Keratinocyte (primary cell): ENCODE data around the gene REX1BD. TPM values are rescaled to one million over a fixed set of nuclear protein-coding genes. Genes with fewer than 3 reads are reported as not detected.

ENCODE experiments used
- DNase-seq: peaks from one replicate; pipeline ENCODE4 v3.0.0-alpha.2; 2011; ENCODE audit warnings: low read depth, missing footprints, low spot score
- FAIRE-seq: peaks from 2 replicates; lab custom pipeline; 2011; peaks lifted over from hg19 to GRCh38; lab: Jason Lieb, UNC
- H2AFZ ChIP-seq: 2 replicates; pipeline ENCODE4 v1.6.0; 2012; ENCODE audit warnings: low read length, control low read depth, inconsistent platforms; ENCODE audit not compliant: control insufficient read depth
- H3K27ac ChIP-seq: 2 replicates; pipeline ENCODE4 v1.5.1; 2011; ENCODE audit warnings: low read length; ENCODE audit not compliant: control insufficient read depth, insufficient read depth
- H3K27me3 ChIP-seq: 3 replicates; pipeline ENCODE4 v1.6.0; 2011; ENCODE audit warnings: low read length; ENCODE audit not compliant: control insufficient read depth, insufficient read depth; ENCODE audit errors: extremely low read depth
- H3K36me3 ChIP-seq, 2 experiments: 2 replicates in 1 of 2; 3 replicates in 1 of 2; pipeline ENCODE4 v1.5.1; 2011; ENCODE audit warnings: low read length in 2 of 2, mild to moderate bottlenecking in 1 of 2; ENCODE audit not compliant: control insufficient read depth in 2 of 2, insufficient read depth in 2 of 2; ENCODE audit errors: extremely low read depth in 1 of 2
- H3K4me1 ChIP-seq: 3 replicates; pipeline ENCODE4 v1.5.1; 2011; ENCODE audit warnings: low read length; ENCODE audit not compliant: control insufficient read depth, insufficient read depth; ENCODE audit errors: extremely low read depth
- H3K4me2 ChIP-seq: 3 replicates; pipeline ENCODE4 v1.6.0; 2011; ENCODE audit warnings: low read depth, low read length; ENCODE audit not compliant: control insufficient read depth, insufficient read depth; ENCODE audit errors: extremely low read depth
- H3K4me3 ChIP-seq, 3 experiments: fragments of 200-600 bp in 1 of 3; sonication (generic) in 1 of 3; 2 replicates in 2 of 3; 3 replicates in 1 of 3; pipeline ENCODE4 v1.5.1; 2011 to 2016; ENCODE audit warnings: low read length in 3 of 3, mild to moderate bottlenecking in 3 of 3, control low read depth in 2 of 3, inconsistent platforms in 1 of 3, low read depth in 1 of 3, mixed read lengths in 1 of 3, mixed run types in 1 of 3, moderate library complexity in 1 of 3; ENCODE audit not compliant: control insufficient read depth in 2 of 3, insufficient read depth in 2 of 3; ENCODE audit errors: extremely low read depth in 1 of 3
- H3K79me2 ChIP-seq: 2 replicates; pipeline ENCODE4 v1.6.0; 2012; ENCODE audit warnings: low read length; ENCODE audit not compliant: control insufficient read depth, insufficient read depth
- H3K9ac ChIP-seq: 3 replicates; pipeline ENCODE4 v1.6.0; 2011; ENCODE audit warnings: low read length; ENCODE audit not compliant: control insufficient read depth, insufficient read depth; ENCODE audit errors: extremely low read depth
- H3K9me1 ChIP-seq: 3 replicates; pipeline ENCODE4 v1.6.0; 2011; ENCODE audit warnings: low read length; ENCODE audit not compliant: control insufficient read depth, insufficient read depth; ENCODE audit errors: extremely low read depth
- H3K9me3 ChIP-seq: 2 replicates; pipeline ENCODE4 v1.5.1; 2012; ENCODE audit warnings: low read depth, low read length; ENCODE audit not compliant: control insufficient read depth
- H4K20me1 ChIP-seq: 3 replicates; pipeline ENCODE4 v1.6.0; 2011; ENCODE audit warnings: low read length; ENCODE audit not compliant: control insufficient read depth, insufficient read depth; ENCODE audit errors: extremely low read depth
- EZH2 ChIP-seq: IDR thresholded peaks from one replicate; pipeline ENCODE4 v1.6.1; 2012; ENCODE audit warnings: inconsistent platforms, mild to moderate bottlenecking, low read length, moderate library complexity
- dilution Hi-C: fragments of 300-500 bp; cut with MboI; formaldehyde crosslinking; loops from one replicate; pipeline ENCODE4 v1.7.0; 2020; ENCODE audit warnings: low sequenced_read_pairs; ENCODE audit not compliant: extremely low pct_ligation_motif_present
- polyA plus RNA-seq, 5 experiments: library from polyadenylated mRNA; depleted of rRNA in 3 of 5; stranded (reverse) in 3 of 5; stranded (forward) in 1 of 5; unstranded in 1 of 5; fragments of >200 nt; gene quantifications; 1 replicate in 1 of 5; 2 replicates in 3 of 5; 3 replicates in 1 of 5; pipeline versions ENCODE4 v1.2.1 to v1.2.3, GENCODE V29; 2011 to 2012; ENCODE audit warnings: missing spikeins in 2 of 5, low read depth in 1 of 5, low replicate concordance in 1 of 5
- TF ChIP-seq, protein P1 (sequence below), 3 experiments: IDR thresholded peaks in 1 of 3; conservative IDR thresholded peaks in 1 of 3; optimal IDR thresholded peaks in 1 of 3; 2 replicates in 2 of 3; 3 replicates in 1 of 3; pipeline versions ENCODE3 to v1.5.1; 2011; ENCODE audit warnings: low read length in 3 of 3, mild to moderate bottlenecking in 3 of 3, moderate library complexity in 2 of 3, control low read depth in 1 of 3, inconsistent platforms in 1 of 3; ENCODE audit not compliant: insufficient read depth in 2 of 3; ENCODE audit errors: extremely low read depth in 1 of 3

Gene REX1BD
- polyA plus RNA-seq, 1 donor (not counting 4 experiments of a cell fraction or from before 2014, with no cell fraction given) = 31.9 TPM

DNA sequence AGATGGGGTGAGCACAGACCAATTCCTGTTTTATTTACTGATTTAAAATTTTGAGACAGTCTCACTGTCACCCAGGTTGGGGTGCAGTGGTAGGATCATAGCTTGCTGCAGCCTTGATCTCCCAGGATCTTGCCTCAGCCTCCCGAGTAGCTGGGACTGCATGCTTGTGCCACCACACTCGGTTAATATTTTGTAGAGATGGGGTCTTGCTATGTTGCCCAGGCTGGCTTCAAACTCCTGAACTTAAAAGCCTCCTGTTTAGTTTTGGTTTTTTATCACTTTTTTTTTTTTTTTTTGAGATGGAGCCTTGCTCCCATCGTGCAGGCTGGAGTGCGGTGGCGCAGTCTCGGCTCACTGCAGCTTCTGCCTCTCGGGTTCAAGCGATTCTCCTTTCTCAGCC is 12.2 kb upstream of the REX1BD start:
- peaks cover 13% of the 10 kb centered on the region for H4K20me1 ChIP-seq
- H3K9me1 ChIP-seq = peaks cover 3% of the 10 kb centered on the region
- TF ChIP-seq, protein P1, sequence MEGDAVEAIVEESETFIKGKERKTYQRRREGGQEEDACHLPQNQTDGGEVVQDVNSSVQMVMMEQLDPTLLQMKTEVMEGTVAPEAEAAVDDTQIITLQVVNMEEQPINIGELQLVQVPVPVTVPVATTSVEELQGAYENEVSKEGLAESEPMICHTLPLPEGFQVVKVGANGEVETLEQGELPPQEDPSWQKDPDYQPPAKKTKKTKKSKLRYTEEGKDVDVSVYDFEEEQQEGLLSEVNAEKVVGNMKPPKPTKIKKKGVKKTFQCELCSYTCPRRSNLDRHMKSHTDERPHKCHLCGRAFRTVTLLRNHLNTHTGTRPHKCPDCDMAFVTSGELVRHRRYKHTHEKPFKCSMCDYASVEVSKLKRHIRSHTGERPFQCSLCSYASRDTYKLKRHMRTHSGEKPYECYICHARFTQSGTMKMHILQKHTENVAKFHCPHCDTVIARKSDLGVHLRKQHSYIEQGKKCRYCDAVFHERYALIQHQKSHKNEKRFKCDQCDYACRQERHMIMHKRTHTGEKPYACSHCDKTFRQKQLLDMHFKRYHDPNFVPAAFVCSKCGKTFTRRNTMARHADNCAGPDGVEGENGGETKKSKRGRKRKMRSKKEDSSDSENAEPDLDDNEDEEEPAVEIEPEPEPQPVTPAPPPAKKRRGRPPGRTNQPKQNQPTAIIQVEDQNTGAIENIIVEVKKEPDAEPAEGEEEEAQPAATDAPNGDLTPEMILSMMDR (optimal IDR thresholded peaks at IDR 0.05 in 1 of 3, IDR thresholded peaks at IDR 0.05 in 1 of 3, conservative IDR thresholded peaks at IDR 0.05 in 1 of 3; ENCODE audit: extremely low read depth in 1 of 3, insufficient read depth in 2 of 3, low read length in 3 of 3) = no peak
- no peak for TF ChIP-seq EZH2
- H3K4me2 ChIP-seq = no peak overlapping the region
- no peak overlapping the region for H2AFZ ChIP-seq
- no peak overlapping the region for H3K27ac ChIP-seq
- H3K9me3 ChIP-seq = no peaks in the 10 kb centered on the region
- DNase-seq (no peak), FAIRE-seq (no peak)
- peaks cover 30 to 39% of the 10 kb centered on the region in 2 experiments for H3K36me3 ChIP-seq
- no peaks in the 10 kb centered on the region for H3K27me3 ChIP-seq
- H3K4me1 ChIP-seq = peaks cover 11% of the 10 kb centered on the region
- dilution Hi-C loops = no loop called here
- H3K79me2 ChIP-seq = peaks cover 36% of the 10 kb centered on the region
- no peak overlapping the region for H3K4me3 ChIP-seq
- H3K9ac ChIP-seq = no peak overlapping the region

DNA sequence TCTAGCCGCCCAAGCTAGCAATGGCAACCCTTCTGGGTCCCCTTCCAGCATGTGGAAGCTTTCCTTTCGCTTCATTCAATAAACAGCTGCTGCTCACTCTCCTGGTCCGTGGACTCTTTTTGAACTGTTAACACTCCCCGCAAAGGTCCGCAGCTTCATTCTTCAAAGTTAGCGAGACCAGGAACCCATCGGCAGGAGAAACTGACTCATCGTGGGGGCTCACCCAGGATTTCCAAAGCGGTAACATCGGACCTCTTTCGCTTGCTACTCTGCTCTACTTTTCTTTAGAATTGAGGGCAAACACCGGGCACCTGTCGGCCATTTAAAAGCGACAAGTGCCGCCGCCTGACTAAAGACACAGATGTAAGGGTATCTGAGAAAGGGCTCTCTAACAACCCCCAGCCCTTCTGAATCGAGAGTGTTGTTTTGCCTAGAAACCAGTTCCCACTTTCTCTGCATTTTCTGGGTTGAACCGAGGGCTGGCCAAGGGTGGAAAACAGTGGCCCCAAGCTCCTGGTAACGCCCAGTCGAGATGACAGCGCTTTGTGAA is 11.2 kb upstream of the REX1BD start:
- Histone ChIP-seq H3K9me1 (peaks cover 3% of the 10 kb centered on the region), H3K4me3 (no peak overlapping the region), H4K20me1 (peaks cover 13% of the 10 kb centered on the region), H3K27ac (no peak overlapping the region), H3K79me2 (peaks cover 29% of the 10 kb centered on the region), H3K9ac (no peak overlapping the region), H3K27me3 (no peaks in the 10 kb centered on the region), H3K4me2 (no peak overlapping the region), H3K4me1 (peaks cover 11% of the 10 kb centered on the region), H2AFZ (no peak overlapping the region), H3K9me3 (no peaks in the 10 kb centered on the region), H3K36me3 (peaks cover 30 to 39% of the 10 kb centered on the region in 2 experiments)
- TF ChIP-seq, protein P1 (optimal IDR thresholded peaks at IDR 0.05 in 1 of 3, IDR thresholded peaks at IDR 0.05 in 1 of 3, conservative IDR thresholded peaks at IDR 0.05 in 1 of 3; ENCODE audit: extremely low read depth in 1 of 3, insufficient read depth in 2 of 3, low read length in 3 of 3) = no peak
- TF ChIP-seq EZH2 = no peak
- dilution Hi-C loops = no loop called here
- FAIRE-seq (no peak), DNase-seq (no peak)
